Uterus (tissue), 4 donors: Measurements from ENCODE around the gene SIRT6. TPM values are rescaled to one million over a fixed set of nuclear protein-coding genes. Genes with fewer than 3 reads are reported as not detected.
"Not testable (repeated sequence)": the region's sequence is repeated elsewhere in the genome, so short reads cannot be mapped to it uniquely, and the experiment has no call there.

ENCODE experiments used
- DNase-seq, 2 donors: peaks; one replicate each; pipeline ENCODE4 v3.0.0-alpha.2; 2019 to 2020
- H3K27ac ChIP-seq, 2 donors: fragments of 200-600 bp; sonication (generic); 1 replicate in 1 of 2; 2 replicates in 1 of 2; pipeline ENCODE4 v1.5.1; 2016 to 2018
- H3K27me3 ChIP-seq, 2 donors: fragments of 200-600 bp; sonication (generic); one replicate each; pipeline ENCODE4 v1.5.1; 2018 to 2019; ENCODE audit warnings: control low read depth in 1 of 2
- H3K36me3 ChIP-seq, 2 donors: fragments of 200-600 bp; sonication (generic); one replicate each; pipeline ENCODE4 v1.5.1; 2019; ENCODE audit warnings: control low read depth in 1 of 2
- H3K4me1 ChIP-seq, 2 donors: fragments of 200-600 bp; sonication (generic); one replicate each; pipeline ENCODE4 v1.5.1; 2018 to 2019; ENCODE audit warnings: control low read depth in 1 of 2
- H3K4me3 ChIP-seq, 2 donors: fragments of 200-600 bp; sonication (generic); 1 replicate in 1 of 2; 2 replicates in 1 of 2; pipeline ENCODE4 v1.5.1; 2018 to 2019; ENCODE audit warnings: mild to moderate bottlenecking in 1 of 2
- H3K9me3 ChIP-seq, 2 donors: fragments of 200-600 bp; sonication (generic); one replicate each; pipeline ENCODE4 v1.5.1; 2019; ENCODE audit warnings: control low read depth in 1 of 2
- CTCF ChIP-seq, 4 experiments: fragments of 200-600 bp in 2 of 4; fragments of 450-650 bp in 2 of 4; sonication (generic) in 2 of 4; IDR thresholded peaks; one replicate each; pipeline ENCODE4 v1.5.1; 2016 to 2019; ENCODE audit warnings: antibody characterized with exemption in 4 of 4, mild to moderate bottlenecking in 2 of 4, moderate library complexity in 1 of 4
- POLR2A ChIP-seq, 2 donors: fragments of 450-650 bp; IDR thresholded peaks; one replicate each; pipeline ENCODE4 v1.6.1; 2016; ENCODE audit warnings: antibody characterized with exemption in 2 of 2, mild to moderate bottlenecking in 1 of 2, moderate library complexity in 1 of 2
- intact Hi-C: fragments of 100-400 bp; cut with DNase I; formaldehyde crosslinking; loops from one replicate; pipeline ENCODE4 v1.15.1; 2023; ENCODE audit warnings: low total_unique reads
- total RNA-seq, 4 donors: library from RNA; depleted of rRNA in 3 of 4; stranded (reverse); fragments of >200 nt in 3 of 4; gene quantifications; one replicate each; pipeline versions ENCODE4 v1.1.0 to v1.2.4, GENCODE V29; 2014 to 2023
- donor health status: DM: yes; HTN: yes; CAD: no.

The SIRT6 gene
- total RNA-seq, 4 donors from 2014 or later, result 1.3 to 23.2 (median 15.1) TPM

- Histone ChIP-seq H3K27ac (no peak overlapping the region), H3K9me3 (no peaks in the 10 kb centered on the region), H3K4me3 (no peak overlapping the region), H3K4me1 (peaks cover 0 to 8% of the 10 kb centered on the region in 2 donors), H3K27me3 (peaks cover 9 to 16% of the 10 kb centered on the region in 2 donors), H3K36me3 (no peaks in the 10 kb centered on the region)
- no peak for DNase-seq
- intact Hi-C loops, result no loop called here
- TF ChIP-seq POLR2A (IDR thresholded peaks at IDR 0.05) (no peak), CTCF (IDR thresholded peaks at IDR 0.05) (no peak)
Measured at GRCh38 chr19:4196587-4197148, 14.3 kb upstream of the SIRT6 start.

GRCh38 chr19:4196009-4196408 is 13.6 kb upstream of the SIRT6 start:
- H3K27me3 ChIP-seq, result peaks cover 9 to 16% of the 10 kb centered on the region in 2 donors
- H3K4me3 ChIP-seq, result no peak overlapping the region
- TF ChIP-seq CTCF (IDR thresholded peaks at IDR 0.05) (no peak), POLR2A (IDR thresholded peaks at IDR 0.05) (no peak)
- no peak for DNase-seq
- no peak overlapping the region for H3K27ac ChIP-seq
- no peaks in the 10 kb centered on the region for H3K36me3 ChIP-seq
- peaks cover 0 to 8% of the 10 kb centered on the region in 2 donors for H3K4me1 ChIP-seq
- H3K9me3 ChIP-seq, result no peaks in the 10 kb centered on the region
- intact Hi-C loops, result no loop called here

- Histone ChIP-seq H3K4me3 (no peak overlapping the region), H3K27me3 (peaks cover 9 to 16% of the 10 kb centered on the region in 2 donors), H3K27ac (no peak overlapping the region), H3K36me3 (no peaks in the 10 kb centered on the region), H3K4me1 (peaks cover 0 to 8% of the 10 kb centered on the region in 2 donors), H3K9me3 (no peaks in the 10 kb centered on the region)
- intact Hi-C loops, result no loop called here
- TF ChIP-seq CTCF (IDR thresholded peaks at IDR 0.05), result no peak
- no peak for TF ChIP-seq POLR2A (IDR thresholded peaks at IDR 0.05)
- DNase-seq, result no peak
Measured at GRCh38 chr19:4194353-4194752, 12.0 kb upstream of the SIRT6 start.

GRCh38 chr19:4192537-4192936 is 10.2 kb upstream of the SIRT6 start:
- intact Hi-C loops, DNase-seq, H3K4me1 ChIP-seq, H3K36me3 ChIP-seq, H3K9me3 ChIP-seq, H3K27ac ChIP-seq, H3K4me3 ChIP-seq: not testable (repeated sequence)
- peaks cover 6 to 12% of the 10 kb centered on the region in 2 donors for H3K27me3 ChIP-seq

- TF ChIP-seq POLR2A (IDR thresholded peaks at IDR 0.05), result no peak
- no peak for TF ChIP-seq CTCF (IDR thresholded peaks at IDR 0.05)
- no peak overlapping the region for H3K4me3 ChIP-seq
- no peak for DNase-seq
- intact Hi-C loops, result no loop called here
- no peaks in the 10 kb centered on the region for H3K27me3 ChIP-seq
- no peak overlapping the region for H3K27ac ChIP-seq
- H3K36me3 ChIP-seq, result no peaks in the 10 kb centered on the region
- no peaks in the 10 kb centered on the region for H3K4me1 ChIP-seq
- no peaks in the 10 kb centered on the region for H3K9me3 ChIP-seq
Measured at GRCh38 chr19:4189641-4190040, 7.3 kb upstream of the SIRT6 start.
